HEK293T (cell line): ENCODE data around the gene GANC.

Experiments
- CTCF ChIA-PET: fragments of 350-600 bp; formaldehyde crosslinking; extraction: SDS; loops from one replicate; lab custom pipeline; 2021; ENCODE audit warnings: antibody characterized with exemption, inconsistent platforms; lab: Yijun Ruan, JAX
- POLR2A ChIA-PET: fragments of 350-600 bp; formaldehyde crosslinking; extraction: SDS; loops from one replicate; lab custom pipeline; 2020; ENCODE audit warnings: antibody characterized with exemption, inconsistent platforms; lab: Yijun Ruan, JAX
- DNase-seq: peaks from one replicate; pipeline ENCODE4 v3.0.0; 2012; ENCODE audit warnings: mixed read lengths; ENCODE audit errors: extremely low spot score
- ARNT ChIP-seq: fragments of 450-650 bp; IDR thresholded peaks from 2 replicates; pipeline ENCODE4 v1.6.1; 2017; ENCODE audit warnings: mild to moderate bottlenecking
- BHLHE40 ChIP-seq: fragments of 450-650 bp; IDR thresholded peaks from 2 replicates; pipeline ENCODE4 v1.6.1; 2016; ENCODE audit warnings: mild to moderate bottlenecking, moderate library complexity, borderline replicate concordance
- CTBP1 ChIP-seq: fragments of 450-650 bp; IDR thresholded peaks from 2 replicates; pipeline ENCODE4 v1.6.1; 2016; ENCODE audit warnings: borderline replicate concordance
- ELF4 ChIP-seq: fragments of 450-650 bp; IDR thresholded peaks from 2 replicates; pipeline ENCODE4 v1.6.1; 2017; ENCODE audit warnings: antibody characterized with exemption
- FOXA1 ChIP-seq: fragments of 450-650 bp; IDR thresholded peaks from 2 replicates; pipeline ENCODE4 v1.6.1; 2016; ENCODE audit warnings: mild to moderate bottlenecking
- FOXK2 ChIP-seq: fragments of 450-650 bp; IDR thresholded peaks from 2 replicates; pipeline ENCODE4 v1.6.1; 2016; ENCODE audit warnings: mild to moderate bottlenecking
- FOXM1 ChIP-seq: fragments of 450-650 bp; IDR thresholded peaks from 2 replicates; pipeline ENCODE4 v1.6.1; 2017; ENCODE audit warnings: mild to moderate bottlenecking, borderline replicate concordance
- HDGF ChIP-seq: fragments of 450-650 bp; IDR thresholded peaks from 2 replicates; pipeline ENCODE4 v1.6.1; 2017; ENCODE audit warnings: antibody characterized with exemption, borderline replicate concordance
- L3MBTL2 ChIP-seq: fragments of 450-650 bp; conservative IDR thresholded peaks from 2 replicates; pipeline ENCODE4 v1.6.1; 2016; ENCODE audit warnings: mild to moderate bottlenecking
- LEF1 ChIP-seq: fragments of 450-650 bp; IDR thresholded peaks from 2 replicates; pipeline ENCODE4 v1.6.1; 2017; ENCODE audit warnings: mild to moderate bottlenecking, borderline replicate concordance
- NFRKB ChIP-seq: fragments of 450-650 bp; IDR thresholded peaks from 2 replicates; pipeline ENCODE4 v1.6.1; 2016; ENCODE audit warnings: mild to moderate bottlenecking, moderate library complexity
- SP1 ChIP-seq: fragments of 450-650 bp; IDR thresholded peaks from 2 replicates; pipeline ENCODE4 v1.6.1; 2017
- SUZ12 ChIP-seq: fragments of 450-650 bp; IDR thresholded peaks from 2 replicates; pipeline ENCODE4 v1.6.1; 2016; ENCODE audit warnings: mild to moderate bottlenecking
- TARDBP ChIP-seq: fragments of 450-650 bp; IDR thresholded peaks from 2 replicates; pipeline ENCODE4 v1.6.1; 2016
- ZNF384 ChIP-seq: fragments of 450-650 bp; IDR thresholded peaks from 2 replicates; pipeline ENCODE4 v1.6.1; 2016
- TF ChIP-seq, protein P1 (sequence below): fragments of 450-650 bp; IDR thresholded peaks from 2 replicates; pipeline ENCODE4 v1.6.1; 2016

GANC gene

DNA sequence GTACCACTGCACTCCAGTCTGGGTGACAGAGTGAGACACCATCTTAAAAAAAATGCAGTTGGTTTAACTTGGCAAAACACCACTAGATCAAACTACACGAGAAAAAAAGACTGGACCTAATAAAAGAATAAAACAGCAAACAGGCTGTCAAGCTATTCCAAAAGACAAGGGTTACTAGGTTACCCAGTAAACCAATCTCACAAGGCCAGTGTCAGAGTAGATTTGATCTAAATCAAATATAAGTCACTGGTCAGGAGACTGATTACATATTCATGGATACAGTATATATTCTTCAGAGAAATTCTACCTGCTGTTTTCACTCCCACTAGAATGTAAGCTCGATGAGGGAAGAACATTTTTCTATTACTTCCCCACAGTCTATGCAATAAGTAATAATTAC lies 2.5 kb upstream of the GANC start:
- POLR2A ChIA-PET: interaction anchor here (0.7 kb wide), 1 partner anchor 62 kb away, joined by 3 read pairs; the partner anchor contains the start of gene VPS39
- DNase-seq: no peak
- CTCF ChIA-PET: no interaction called here

DNA sequence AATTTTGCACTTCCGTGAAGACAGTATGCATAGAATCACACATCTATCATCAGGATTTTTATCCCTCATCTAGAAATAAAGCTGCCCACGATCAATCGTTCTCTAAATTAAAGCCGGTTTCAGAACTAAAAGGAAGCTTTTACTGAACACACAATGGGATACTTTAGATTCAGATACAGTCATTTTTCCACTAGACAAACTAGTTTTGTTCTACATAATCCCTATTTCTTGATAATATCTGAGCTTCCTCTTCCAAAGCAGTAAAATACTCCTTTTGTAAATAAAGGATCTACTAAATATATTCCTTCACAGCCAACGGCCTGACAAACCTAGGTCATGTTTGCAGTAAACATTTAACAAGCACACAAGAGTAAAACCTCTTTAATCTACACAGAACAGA lies 2.0 kb upstream of the GANC start:
- TF ChIP-seq ELF4 (no peak), HDGF (no peak), FOXM1 (no peak), SP1 (no peak), BHLHE40 (no peak), LEF1 (no peak), SUZ12 (no peak), NFRKB (no peak), TARDBP (no peak), ZNF384 (no peak), L3MBTL2 (no peak), FOXK2 (no peak), CTBP1 (no peak), ARNT (no peak), FOXA1 (no peak)
- TF ChIP-seq, protein P1, sequence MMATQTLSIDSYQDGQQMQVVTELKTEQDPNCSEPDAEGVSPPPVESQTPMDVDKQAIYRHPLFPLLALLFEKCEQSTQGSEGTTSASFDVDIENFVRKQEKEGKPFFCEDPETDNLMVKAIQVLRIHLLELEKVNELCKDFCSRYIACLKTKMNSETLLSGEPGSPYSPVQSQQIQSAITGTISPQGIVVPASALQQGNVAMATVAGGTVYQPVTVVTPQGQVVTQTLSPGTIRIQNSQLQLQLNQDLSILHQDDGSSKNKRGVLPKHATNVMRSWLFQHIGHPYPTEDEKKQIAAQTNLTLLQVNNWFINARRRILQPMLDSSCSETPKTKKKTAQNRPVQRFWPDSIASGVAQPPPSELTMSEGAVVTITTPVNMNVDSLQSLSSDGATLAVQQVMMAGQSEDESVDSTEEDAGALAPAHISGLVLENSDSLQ: no peak
- DNase-seq: no peak
- CTCF ChIA-PET: no interaction called here
- POLR2A ChIA-PET: interaction anchor here (0.7 kb wide), 1 partner anchor 63 kb away, joined by 3 read pairs; the partner anchor contains the start of gene VPS39

More for the DNA sequence above, 2.5 kb upstream of the GANC start:
- TF ChIP-seq ZNF384 (no peak), CTBP1 (no peak), LEF1 (no peak), NFRKB (no peak), SP1 (no peak), SUZ12 (no peak), HDGF (no peak), FOXA1 (no peak), TARDBP (no peak), BHLHE40 (no peak), FOXM1 (no peak), L3MBTL2 (no peak), ARNT (no peak), FOXK2 (no peak), ELF4 (no peak)
- TF ChIP-seq, protein P1: no peak

DNA sequence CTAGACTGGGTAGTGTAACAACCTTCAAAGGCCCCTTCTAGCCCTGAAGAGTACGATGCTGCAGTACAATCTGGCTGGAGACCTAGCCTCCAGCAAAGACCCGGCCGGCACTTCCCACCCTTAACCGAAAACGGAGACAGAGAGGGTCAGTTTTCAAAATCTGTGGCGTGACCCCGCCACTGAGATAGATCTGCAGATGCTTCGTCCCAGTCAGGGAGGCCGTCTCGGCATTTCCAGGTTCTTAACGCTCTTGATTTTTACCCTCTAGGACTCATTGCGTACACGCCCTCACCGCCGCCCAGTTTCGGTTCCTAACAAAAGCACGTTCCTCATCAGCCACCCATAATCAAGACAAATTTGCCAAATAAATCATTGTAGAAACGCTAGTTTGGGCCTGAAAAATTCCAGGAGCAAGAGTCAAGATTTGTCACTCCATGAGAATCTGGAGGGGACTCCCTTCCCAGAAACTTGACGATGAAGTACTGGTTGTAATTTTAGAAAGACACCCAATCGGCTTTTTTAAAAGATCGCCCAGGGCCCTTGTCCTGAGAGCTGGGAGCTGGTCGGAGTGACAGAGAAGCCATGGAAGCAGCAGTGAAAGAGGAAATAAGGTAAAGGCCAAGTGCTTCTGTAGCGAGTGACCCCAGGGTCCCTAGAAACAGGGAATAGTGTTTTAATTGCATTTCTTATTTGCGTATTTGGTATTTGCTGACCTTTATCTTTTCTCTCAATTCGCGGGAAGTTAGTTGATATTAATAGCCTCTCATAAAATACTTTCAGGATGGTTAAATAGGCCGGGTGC lies 1.1 kb downstream of the GANC start:
- POLR2A ChIA-PET: interaction anchor here (0.5 to 2.2 kb wide), 18 partner anchors 9 to 274 kb away, joined by 3 to 20 read pairs (median 3); partner anchors contain the start of gene VPS39
- CTCF ChIA-PET: no interaction called here
- DNase-seq: peak; percentile 13
- TF ChIP-seq L3MBTL2 (no peak), ZNF384 (no peak), SP1 (no peak), LEF1 (no peak), SUZ12 (no peak), BHLHE40 (no peak)

DNA sequence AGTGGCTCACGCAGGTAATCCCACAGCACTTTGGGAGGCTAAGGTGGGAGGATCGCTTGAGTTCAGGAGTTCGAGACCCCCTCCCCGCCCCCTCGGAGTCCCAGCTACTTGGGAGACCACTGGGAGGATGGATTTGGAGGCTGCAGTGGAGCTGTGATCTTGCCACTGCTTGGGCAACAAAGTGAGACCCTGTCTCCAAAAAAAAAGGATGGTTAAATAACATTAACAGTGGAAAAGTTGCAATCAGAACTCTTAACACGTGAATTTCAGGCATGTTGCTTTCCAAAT lies 1.6 kb downstream of the GANC start:
- POLR2A ChIA-PET: interaction anchor here (1.3 to 2.2 kb wide), 2 partner anchors 8 to 17 kb away, joined by 5 read pairs; no protein-coding TSS in a partner anchor

DNA sequence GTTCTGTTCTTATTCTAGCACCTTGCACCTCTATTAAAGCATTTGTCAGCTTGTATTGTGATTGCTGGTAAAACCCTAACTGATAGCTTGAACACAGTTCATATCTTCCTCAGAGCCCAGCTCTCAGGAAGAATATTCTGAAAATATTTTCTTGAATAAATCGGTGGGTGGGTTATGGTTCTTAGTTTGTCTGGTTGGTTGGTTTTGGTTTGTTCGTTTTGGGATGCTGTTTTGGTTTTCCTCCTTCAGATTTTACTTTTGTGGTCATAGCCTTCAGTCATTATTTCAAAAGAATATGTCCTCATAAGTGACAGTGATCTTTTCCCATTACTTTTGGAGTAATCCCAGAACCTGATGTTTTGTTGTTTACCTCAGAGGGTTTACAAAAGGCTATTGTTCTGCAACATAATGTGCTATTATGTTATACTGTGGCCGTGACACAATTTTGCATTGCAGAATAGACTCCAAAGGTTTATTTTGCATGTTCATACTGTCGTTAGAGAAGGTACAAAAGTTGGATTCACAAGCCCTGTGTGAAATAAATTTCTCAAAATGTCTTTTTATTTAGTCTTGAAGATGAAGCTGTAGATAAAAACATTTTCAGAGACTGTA lies 2.9 kb downstream of the GANC start:
- TF ChIP-seq BHLHE40 (no peak), SUZ12 (no peak), ZNF384 (no peak), TARDBP (no peak)
- DNase-seq: no peak
- CTCF ChIA-PET: no interaction called here
- POLR2A ChIA-PET: no interaction called here

More for the DNA sequence above, 1.6 kb downstream of the GANC start:
- DNase-seq: no peak
- CTCF ChIA-PET: no interaction called here
- TF ChIP-seq NFRKB: no peak
- TF ChIP-seq ARNT: no peak
- TF ChIP-seq TARDBP: no peak
- TF ChIP-seq, protein P1: no peak
- no peak for TF ChIP-seq FOXM1
- TF ChIP-seq LEF1: no peak
- TF ChIP-seq SP1: no peak
- no peak for TF ChIP-seq ZNF384
- no peak for TF ChIP-seq HDGF
- TF ChIP-seq ELF4: no peak
- no peak for TF ChIP-seq L3MBTL2
- no peak for TF ChIP-seq FOXA1
- no peak for TF ChIP-seq SUZ12
- no peak for TF ChIP-seq BHLHE40
- no peak for TF ChIP-seq CTBP1
- TF ChIP-seq FOXK2: no peak

DNA sequence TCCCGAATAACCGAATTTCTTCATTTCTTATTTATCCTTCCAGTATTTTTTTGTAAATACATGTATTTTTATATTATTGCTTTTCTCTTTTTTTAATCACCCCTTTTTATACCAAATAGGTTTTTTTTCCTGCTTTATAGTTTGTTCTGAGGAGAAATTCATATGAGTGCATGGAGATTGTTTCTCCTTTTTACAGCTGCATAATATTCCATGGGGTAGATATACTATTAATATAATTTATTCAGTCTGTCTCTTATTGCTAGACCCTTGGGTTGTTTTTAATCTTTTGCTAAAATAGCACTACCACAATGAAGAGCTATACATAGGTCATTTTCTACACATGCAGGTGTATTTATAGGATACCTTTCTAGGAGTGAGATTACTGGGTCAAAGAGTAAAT lies 3.8 kb downstream of the GANC start:
- POLR2A ChIA-PET: no interaction called here
- DNase-seq: no peak
- CTCF ChIA-PET: no interaction called here
- TF ChIP-seq BHLHE40: no peak
- no peak for TF ChIP-seq FOXA1
- no peak for TF ChIP-seq FOXM1
- no peak for TF ChIP-seq CTBP1
- TF ChIP-seq FOXK2: no peak
- no peak for TF ChIP-seq ARNT
- TF ChIP-seq ELF4: no peak
- TF ChIP-seq TARDBP: no peak
- TF ChIP-seq HDGF: no peak
- TF ChIP-seq L3MBTL2: no peak
- TF ChIP-seq, protein P1: no peak
- no peak for TF ChIP-seq NFRKB
